GM19395 (cell line): Measurements from ENCODE around the gene PUS7.
"Not testable (repeated sequence)": the region's sequence is repeated elsewhere in the genome, so short reads cannot be mapped to it uniquely, and the experiment has no call there.

Source experiments
- ATAC-seq: cut with Tn5 transposase; IDR thresholded peaks from one replicate; pipeline ENCODE4 v1.9.1; 2021; ENCODE audit warnings: mild to moderate bottlenecking, moderate library complexity; ENCODE audit not compliant: unreplicated experiment

PUS7 gene

GRCh38 chr7:105521717-105522463 lies at the start of gene PUS7:
Gene PUS7, minus strand, starts transcription at chr7:105522271. Its CDS starts 13,759 bp downstream, at chr7:105508512.
- ATAC-seq = peak; percentile 84

GRCh38 chr7:105567821-105568220 lies 45.8 kb upstream of the PUS7 start:
- ATAC-seq = no peak

- ATAC-seq = no peak
Observed at GRCh38 chr7:105567024-105567423, 45.0 kb upstream of the PUS7 start.

- no peak for ATAC-seq
Observed at GRCh38 chr7:105565190-105565589, 43.1 kb upstream of the PUS7 start.

GRCh38 chr7:105559926-105560325 lies 37.9 kb upstream of the PUS7 start:
- ATAC-seq = no peak

GRCh38 chr7:105538339-105538738 lies 16.3 kb upstream of the PUS7 start:
- no peak for ATAC-seq

GRCh38 chr7:105532709-105533460 lies 10.8 kb upstream of the PUS7 start:
- ATAC-seq = no peak

GRCh38 chr7:105531792-105532671 lies 10.0 kb upstream of the PUS7 start, which contains the start of gene RINT1:
Gene RINT1, plus strand, starts transcription at chr7:105532201. Its CDS starts 115 bp downstream, at chr7:105532316.
- peak; percentile 95 for ATAC-seq

- no peak for ATAC-seq
Observed at GRCh38 chr7:105530546-105530945, 8.5 kb upstream of the PUS7 start.

GRCh38 chr7:105530126-105530525 lies 8.1 kb upstream of the PUS7 start:
- no peak for ATAC-seq

- not testable (repeated sequence) for ATAC-seq
Observed at GRCh38 chr7:105527737-105528136, 5.7 kb upstream of the PUS7 start.

GRCh38 chr7:105524840-105525239 lies 2.8 kb upstream of the PUS7 start:
- ATAC-seq = no peak

GRCh38 chr7:105524423-105524822 lies 2.4 kb upstream of the PUS7 start:
- ATAC-seq = not testable (repeated sequence)

- peak; percentile 46 for ATAC-seq
Observed at GRCh38 chr7:105521027-105521716, 899 bp downstream of the PUS7 start.

GRCh38 chr7:105520620-105521019 lies 1.5 kb downstream of the PUS7 start:
- ATAC-seq = not testable (repeated sequence)

- no peak for ATAC-seq
Observed at GRCh38 chr7:105519353-105519752, 2.7 kb downstream of the PUS7 start.

GRCh38 chr7:105515610-105516009 lies 6.5 kb downstream of the PUS7 start:
- ATAC-seq = not testable (repeated sequence)

- ATAC-seq = no peak
Observed at GRCh38 chr7:105512926-105513526, 9.0 kb downstream of the PUS7 start.

GRCh38 chr7:105512415-105512814 lies 9.7 kb downstream of the PUS7 start:
- ATAC-seq = no peak

GRCh38 chr7:105502173-105502572 lies 19.9 kb downstream of the PUS7 start:
- no peak for ATAC-seq
